Stimulated activated CD8-positive, alpha-beta memory T cell treated with anti-CD3 and anti-CD28 coated beads, Interleukin-2, amount 100 ng/mL, for 48 hours (primary cell): ENCODE measurements around the gene SAE1.

Source experiments
- DNase-seq, 2 donors: peaks; one replicate each; pipeline ENCODE4 v3.0.0-alpha.2; 2020; ENCODE audit warnings: low read depth in 2 of 2

The SAE1 gene

DNA sequence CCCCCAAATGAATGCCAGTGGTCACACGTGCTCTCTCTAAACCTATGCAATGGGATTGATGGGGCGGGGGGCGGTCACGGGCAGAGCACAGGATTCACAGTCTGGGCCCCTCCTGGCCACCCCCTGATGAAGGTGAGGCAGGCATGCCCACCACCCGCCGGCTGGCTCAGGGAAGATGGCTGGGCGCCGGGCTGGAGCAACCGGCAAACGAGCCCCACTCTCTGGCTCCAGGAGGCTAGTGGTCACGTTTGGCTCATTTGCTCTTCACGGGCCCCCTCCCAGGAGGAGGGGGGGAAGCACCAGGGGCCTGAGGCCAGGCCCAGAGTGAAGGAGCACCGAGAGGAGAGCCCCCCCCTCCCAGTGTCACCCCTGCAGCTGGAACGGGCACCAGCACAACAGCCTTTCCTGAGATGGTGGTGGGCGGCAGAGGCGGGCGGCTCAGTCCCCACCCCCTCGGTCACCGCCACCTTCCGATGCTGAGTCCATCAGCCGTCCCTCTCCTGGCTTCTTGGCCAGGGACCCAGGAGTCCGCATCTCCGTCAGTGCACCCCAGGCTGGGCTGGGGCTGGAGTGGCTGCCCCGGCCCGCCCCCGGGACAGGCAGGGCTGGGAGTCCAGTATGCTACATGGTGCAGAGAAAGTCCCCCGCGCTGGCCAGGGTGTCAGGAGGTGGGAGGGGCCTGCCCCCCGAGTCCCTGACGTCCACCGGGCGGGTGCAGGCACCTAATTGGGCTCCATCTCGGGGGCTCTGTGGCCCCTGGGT, 90.6 kb downstream of the SAE1 start:
- DNase-seq, result no peak

DNA sequence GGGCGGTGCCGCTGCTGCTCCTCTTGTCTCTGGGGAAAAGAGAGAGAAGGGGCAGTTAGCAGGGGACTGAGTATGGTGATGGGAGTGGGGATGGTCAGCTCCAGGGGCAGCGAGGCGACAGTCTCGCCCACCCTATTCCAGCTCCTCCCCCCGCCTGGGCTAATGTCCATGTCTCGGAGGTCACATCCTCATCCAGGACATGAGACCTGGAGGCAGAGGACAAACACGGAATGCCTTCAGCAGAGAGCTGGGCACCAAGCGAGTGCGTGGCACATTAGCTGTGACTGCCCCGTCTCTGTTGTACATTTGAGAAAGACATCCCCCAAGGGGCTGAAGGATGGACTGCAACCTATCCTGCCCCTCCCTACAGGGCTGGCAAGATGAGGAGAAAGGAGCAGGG, 91.3 kb downstream of the SAE1 start:
- no peak for DNase-seq

DNA sequence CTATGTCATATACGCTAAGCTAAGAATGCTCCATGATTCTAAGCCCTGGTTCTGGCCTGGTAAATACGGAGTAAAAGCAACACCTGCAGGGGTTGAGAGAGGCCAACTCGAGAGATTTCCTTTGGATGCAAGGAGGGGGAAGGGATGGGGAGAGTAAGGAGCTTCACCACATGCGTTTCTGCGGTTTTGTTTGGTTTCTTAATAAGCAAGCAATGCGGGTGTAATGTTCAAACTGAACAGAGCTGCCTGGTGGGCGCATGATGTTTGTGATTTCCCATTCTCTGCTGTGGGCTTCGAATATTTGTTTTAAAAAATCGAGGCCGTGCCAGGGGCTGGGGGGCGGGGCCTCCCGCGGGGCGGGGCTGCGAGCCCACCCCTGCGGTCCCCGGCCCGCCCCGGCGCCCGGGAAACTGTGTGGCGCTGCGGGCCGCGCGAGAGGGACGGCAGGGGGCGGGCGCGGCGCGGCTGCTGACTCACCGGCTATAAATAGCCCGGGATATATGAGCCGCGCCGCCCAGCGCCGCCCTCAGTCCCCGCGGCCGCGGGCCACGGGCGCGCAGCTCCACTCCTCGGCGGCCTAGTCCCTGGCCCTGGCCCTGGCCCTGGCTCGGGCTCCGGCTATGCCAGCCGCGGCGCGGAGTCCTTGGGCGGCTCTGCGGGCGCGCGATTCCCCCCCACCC, 95.3 kb downstream of the SAE1 start:
- peak; percentile 75 to 78 for DNase-seq

DNA sequence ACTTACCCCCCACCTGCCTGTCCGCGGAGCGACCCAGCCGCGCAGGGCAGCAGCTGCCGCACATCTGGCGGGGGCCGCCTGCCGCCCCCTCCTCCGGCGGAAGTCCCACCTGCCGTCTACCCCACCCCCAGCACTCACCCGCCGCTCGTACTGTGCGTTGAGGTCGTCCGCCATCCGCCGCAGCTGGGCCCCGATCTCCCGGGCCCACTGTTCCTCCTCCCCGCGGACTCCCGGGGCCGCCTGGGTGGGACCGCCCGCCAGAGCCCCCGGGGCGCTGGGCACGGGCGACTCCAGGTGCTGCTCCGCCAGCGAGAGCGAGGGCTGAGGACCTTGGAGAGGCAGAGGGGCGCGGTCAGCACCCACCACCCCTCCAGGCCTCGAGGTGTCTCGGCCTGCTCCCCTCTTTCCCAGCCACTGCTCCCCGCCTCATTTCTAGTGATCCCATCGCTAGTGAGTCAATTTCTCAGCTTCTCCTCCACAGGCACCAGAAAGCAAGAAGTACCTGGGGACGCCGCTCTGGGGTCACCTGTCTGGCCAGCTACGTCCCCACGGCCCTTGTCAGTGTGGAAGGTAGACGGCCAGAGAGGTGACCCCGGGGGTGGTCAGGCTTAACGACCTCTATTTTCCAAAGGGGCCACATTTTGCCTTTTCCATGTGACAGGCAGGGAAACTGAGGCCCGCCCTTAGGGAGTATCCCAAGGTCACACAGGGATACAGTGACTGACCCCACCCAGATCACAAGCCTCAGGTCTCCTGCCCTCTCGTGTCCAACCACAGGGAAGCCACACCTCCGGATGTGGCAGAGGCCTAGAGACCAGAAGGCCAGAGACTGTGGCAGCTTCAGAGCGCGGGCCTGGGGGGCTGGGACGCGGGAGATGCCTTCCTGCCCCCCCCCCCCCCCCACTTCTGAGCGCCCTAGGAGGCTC, 96.1 kb downstream of the SAE1 start:
- no peak for DNase-seq

DNA sequence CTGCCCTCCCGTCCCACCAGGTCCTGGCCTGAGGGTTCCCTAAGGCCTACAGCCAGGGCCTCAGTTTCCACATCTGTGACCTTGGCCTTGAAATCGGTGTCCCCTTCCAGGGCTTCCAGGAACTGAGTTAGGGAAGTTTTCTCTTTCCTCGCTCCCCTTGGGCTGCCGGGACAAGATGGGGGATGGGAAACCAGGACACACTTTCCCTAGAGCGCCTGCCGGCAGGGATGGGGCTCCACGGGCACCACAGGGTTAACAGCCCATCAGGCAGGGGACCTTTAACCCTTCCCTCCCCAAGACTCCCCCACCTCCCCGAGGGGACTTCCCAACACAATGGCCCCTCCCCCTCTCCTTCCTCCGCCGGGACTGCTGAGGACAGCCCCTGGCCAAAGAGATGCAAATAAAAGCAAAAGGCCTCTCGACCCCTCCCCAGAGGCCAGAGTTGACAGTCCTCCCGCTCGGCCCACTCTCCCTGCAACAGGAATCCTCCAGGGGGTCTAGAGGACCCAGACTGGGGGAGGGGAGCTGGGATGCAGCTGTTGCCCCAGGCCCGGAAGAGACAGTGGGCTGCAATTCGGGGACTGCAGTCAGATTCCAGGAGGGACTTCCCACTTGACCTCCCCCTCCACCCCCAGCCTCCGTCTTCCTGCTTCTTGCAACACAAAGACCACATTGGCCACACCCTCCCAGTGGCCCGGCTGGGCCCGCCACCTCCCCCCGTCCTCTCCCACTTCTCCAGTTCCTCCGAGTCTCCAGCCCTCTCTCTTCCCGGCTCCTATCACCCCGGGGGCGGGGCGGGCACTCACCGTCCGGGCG, 96.9 kb downstream of the SAE1 start:
- DNase-seq, result no peak

DNA sequence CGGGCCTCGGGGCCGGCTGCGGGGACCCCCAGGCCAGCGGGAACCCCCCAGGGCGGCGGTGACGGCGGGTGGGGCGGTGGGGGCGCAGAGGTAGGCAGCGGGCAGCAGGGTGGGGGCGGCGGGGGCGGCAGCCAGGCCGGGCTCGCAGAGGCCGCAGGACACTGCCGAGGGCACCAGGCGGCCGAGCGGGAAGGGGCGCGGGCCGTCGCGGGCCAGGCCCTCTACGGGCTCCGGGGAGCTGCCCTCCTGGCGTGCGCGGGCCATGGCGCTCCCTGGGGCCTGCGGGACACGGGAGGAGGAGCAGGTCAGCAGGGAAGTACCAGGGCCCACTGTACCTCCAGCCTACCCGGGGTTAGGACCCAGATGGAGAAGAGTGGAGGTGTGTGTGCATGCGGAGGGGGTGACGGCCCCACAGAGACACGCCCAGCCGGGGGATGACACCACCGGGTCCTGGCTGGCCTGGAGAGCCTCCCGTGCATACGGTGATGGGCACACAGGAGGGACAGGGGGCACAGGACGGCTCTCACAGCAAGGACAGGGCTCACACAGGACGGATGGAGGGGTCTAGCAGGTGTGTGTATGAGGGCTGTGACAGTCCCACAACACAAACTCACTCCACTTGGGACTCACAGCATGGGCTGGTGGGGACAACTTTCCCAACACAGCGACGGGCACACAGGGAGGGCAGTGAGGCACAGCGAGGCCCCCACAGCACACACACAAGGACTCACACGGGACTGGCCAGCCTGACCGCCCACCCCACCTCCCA, 97.7 kb downstream of the SAE1 start:
- no peak for DNase-seq

DNA sequence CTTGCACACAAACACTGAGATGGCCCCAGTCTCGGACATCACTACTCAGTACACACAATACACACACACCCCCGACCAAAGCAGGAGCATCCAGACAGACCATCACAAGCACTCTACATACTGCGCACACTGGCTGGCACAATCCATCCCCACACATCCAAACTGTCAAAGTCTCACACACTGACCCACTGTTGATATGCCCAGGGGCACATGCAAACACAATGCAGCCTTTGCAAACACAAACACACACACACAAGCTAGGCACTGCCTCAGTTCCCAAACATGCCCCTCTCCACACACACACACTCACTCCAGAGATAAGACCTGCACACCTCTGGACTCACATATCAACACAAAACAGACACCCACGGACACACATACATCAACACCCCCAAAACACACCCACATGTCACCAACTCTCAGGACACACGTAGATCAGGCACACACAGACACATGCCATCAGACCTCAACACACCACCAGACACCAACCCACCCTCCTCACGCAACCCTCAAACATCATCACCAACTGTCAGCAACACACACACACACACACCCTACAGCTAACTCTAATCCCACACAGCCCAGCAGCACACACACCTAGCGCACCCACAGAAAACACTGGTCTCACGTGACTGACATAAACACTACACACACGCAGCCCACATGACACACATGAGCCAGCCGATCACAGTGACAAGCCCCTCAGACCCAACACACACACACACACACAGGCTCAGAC, 98.5 kb downstream of the SAE1 start:
- no peak for DNase-seq

DNA sequence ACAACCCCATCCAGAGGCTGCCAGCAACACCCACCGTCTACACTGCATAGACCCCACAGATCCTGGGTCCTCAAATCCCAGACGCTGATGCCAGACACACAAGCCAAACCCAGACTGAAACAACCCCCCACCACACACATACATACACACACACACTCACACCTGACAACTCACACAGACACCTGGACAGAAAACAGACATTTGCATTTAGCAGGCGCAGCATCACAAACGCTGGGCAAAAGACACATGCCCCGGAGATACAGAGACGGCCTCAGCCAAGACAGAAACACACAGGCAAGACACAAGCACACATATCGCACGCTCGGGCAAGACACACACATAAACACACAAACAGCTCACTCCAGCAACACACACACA, 99.0 kb downstream of the SAE1 start:
- no peak for DNase-seq

DNA sequence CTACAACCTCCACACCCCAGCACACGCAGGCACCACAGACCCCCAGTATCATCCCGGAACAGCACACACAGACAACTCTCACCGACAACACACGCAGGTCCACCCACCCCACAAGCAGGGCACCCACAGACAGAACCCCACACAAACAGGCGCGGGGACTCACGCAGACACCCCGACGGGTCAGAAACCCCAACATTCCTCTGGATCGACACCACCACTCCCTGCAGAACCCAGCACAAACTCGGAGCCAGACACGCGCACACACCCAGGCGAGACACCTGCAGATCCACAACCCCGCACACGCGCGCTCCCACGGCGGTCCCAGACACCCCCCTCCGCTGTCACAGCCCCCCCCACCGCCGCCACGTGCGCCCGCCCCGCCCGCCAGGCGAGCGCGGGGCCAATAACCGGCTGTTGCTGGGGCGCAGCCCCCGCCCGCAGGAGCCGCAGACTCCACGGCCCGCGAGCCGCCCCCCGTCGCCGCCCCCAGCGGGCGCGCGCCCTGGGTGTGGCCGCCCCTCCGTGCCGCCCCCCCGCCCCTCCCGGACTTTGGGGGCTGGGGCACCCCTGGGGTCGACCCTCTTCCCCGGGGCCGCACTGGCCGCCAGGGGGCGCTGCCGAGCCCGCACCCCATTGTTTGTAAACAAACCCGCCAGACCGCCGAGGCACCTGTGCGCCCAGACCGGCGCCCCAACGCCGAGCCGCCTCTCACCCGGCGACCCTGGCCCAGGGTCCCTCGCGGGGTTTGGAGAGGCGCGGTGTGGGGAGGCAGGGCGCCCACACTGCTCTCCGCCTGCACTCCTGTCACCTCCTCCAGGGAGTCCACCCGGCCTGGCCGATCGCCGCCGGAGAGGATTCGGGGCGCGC, 99.7 kb downstream of the SAE1 start:
- DNase-seq, result peak; percentile 68 to 73

DNA sequence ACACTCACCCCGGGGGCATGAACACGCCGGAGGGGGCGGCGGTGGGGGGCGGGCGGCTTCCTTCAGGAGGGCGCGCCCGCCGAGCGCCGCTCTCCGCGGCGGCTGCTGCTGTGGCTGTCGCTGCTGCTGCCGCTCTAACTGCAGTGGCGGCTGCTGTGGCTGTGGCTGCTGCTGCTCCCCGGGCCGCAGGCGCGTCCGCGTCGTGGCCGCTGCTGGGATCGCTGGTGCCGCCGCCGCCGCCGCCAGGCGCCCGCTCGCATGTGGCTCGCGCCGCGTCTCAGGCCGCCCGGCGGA, 100.2 kb downstream of the SAE1 start, which contains the start of gene BBC3:
Gene BBC3, minus strand, starts transcription at position 279 of the 294 bp plus-strand sequence. CDS start 2,768 bp downstream, outside the sequence.
- no peak for DNase-seq

DNA sequence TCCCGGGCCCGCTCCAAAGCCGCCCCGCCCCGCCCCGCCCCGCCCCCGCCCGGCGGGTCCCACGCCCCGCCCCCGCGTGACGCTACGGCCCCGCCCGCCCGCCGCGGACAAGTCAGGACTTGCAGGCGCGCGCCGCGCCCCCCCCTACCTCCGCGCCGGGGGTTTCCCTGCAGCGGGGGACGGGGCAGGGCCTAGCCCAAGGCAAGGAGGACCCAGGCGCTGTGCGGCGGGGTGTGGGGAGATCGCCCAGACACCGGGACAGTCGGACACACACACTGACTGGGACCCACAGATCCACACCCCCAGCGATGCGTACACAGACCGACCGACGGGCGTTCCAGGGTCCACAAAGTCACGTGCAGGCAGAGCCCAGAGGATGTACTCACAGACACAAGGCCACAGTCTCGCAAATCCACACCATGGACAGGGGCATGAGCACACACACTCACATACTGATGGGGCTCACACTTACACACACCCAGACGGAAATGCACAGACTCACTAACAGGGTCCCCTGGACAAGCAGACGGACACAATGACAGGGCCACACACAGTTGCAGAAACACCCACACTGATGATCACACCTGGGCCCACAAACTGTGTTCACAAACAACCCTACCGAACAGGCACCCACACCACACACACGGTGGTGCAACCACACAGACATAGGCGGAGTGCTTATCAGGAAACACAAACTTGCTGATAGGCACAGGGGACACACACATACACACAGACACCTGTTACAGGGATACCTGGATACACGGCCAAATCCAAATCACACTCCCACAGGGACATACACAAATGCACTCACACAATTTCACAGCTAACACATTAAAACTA, 100.8 kb downstream of the SAE1 start:
- DNase-seq, result peak; percentile 84 to 92

DNA sequence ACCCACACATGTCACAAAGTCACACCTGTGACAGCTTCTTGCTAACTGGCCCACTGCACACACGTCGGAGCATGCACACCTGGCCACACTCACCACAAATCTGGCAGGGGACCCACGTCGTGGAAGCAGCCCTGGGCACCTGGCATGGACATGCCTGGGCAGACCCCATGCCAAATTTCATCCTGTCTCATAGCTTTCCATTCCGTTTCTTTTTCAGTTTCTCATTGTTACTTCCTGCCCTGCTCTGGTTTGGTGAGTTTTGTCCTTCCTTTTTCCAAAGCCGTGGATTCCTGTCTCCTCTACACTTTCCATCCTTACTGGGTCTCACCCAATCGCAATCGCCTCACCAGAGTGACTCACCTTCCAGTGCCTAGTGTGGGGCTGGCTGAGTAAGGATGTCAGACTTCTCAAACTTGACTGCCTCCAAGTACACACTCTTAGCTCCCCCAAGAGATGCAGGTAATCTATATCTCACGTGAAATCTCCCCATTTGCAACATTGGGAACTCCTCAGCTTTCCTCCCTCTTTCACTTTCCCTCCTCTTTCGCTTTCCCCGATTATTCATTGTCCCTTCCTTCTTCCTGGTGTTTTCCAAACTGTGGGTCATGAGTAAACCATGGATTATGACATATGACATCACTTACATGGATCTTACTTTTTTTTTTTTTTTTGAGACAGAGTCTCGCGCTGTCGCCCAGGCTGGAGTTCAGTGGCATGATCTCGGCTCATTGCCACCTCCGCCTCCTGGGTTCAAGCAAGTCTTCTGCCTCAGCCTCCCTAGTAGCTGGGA, 102.0 kb downstream of the SAE1 start:
- no peak for DNase-seq

DNA sequence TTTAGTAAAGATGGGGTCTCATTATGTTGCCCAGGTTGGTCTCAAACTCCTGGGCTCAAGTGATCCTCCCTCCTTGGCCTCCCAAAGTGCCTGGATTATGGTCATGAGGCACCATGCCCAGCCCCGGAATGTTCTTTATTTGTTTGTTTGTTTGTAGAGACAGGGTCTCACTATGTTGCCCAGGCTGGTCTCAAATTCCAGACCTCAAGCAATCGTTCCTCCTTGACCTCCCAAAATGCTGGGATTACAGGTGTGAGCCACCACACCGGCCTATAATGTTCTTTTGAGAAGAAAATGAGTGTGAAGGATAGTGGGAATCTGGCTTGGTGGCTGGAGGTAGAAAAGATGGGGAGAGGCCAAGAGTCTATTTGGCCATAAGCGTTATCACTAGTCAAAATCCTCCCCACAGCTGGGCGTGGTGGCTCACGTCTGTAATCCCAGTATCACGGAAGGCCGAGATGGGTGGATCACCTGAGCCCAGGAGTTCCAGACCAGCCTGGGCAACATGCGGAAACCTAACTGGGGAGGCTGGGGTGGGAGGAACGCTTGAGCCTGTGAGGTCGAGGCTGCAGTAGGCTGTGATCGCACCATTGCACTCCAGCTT, 105.5 kb downstream of the SAE1 start:
- no peak for DNase-seq

DNA sequence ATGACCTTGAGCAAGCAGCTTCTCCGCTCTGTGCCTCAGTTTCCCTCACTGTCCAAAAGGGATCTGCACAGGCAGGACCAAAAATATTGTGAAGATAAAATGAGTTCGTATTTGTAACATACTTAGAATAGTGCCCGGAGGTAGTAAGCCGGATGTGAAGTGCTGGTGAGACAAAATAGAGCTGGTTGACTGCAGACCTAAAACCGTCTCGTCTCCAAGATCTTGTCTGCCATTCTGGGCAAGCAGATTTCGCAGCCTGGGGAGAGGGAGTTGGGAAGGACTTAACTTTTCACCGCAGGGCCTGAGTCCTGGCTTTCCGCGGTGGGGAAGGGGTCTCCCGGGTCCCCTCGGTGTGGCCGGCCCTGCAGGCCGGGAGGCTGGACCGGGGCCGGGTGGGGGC, 108.5 kb downstream of the SAE1 start:
- no peak for DNase-seq

DNA sequence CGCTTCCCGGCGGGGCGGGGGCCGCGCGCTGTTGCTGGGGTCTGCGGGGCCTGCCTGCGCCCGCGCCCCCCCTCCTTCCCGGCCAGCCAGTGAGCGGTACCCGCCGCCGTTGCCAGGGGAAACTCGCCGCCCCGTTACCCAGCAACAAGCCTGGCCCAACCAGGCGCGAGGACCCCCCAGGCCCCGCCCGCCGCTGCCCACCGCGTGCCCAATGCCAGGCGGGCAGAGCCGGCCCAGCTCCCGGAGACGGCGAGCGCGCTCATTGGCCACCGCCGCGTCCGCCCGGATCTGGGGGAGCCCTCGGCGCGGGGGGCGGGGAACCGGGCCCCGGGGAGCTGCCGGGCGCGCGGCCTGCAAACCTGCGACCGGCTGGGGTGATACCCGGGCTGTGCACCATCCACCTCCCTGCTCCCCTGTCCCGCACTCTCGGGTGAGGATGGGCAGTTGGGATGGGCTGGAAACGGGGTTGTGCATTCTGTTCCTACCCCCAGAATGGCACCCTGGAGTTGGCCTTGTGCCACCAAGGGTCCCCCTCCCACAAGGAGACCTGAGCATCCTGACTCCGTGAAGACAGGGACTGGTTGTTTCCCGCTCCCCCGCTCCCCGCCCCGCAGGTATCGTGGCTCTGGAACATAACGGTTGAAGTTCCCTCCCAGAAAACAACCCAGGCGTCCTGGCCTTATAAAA, 109.1 kb downstream of the SAE1 start:
- no peak for DNase-seq

DNA sequence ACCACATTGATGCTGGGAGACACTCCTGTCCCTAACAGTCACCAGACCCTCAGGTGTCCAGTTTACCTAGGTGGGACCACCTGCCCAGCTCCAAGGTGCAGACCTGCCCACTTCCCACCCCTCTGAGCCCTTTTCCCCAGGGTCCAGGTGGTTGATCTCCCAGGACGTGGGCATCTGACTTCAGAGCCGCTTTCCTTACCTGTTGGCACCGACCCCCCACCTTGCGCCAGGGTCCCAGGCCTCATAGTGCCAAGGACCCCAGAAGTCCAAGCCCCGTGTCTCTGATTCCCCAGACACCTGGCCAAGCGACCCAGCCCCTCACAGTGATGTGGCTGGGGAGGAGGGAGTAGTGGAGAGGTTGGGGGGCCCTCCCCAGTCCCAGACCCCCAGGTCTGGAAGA, 109.9 kb downstream of the SAE1 start:
- no peak for DNase-seq
